PC-9 (cell line): Measurements from ENCODE around the gene TCP11.

Experiments
- EZH2 ChIP-seq: fragments of 200-600 bp; sonication (generic); IDR thresholded peaks from 2 replicates; pipeline ENCODE4 v1.8.0; 2017; ENCODE audit warnings: antibody characterized with exemption, low read depth
- TF ChIP-seq, protein P1 (sequence below): fragments of 200-600 bp; sonication (generic); conservative IDR thresholded peaks from 2 replicates; pipeline ENCODE4 v1.6.1; 2017; ENCODE audit warnings: mixed run types, antibody characterized with exemption, mild to moderate bottlenecking, moderate library complexity

DNA sequence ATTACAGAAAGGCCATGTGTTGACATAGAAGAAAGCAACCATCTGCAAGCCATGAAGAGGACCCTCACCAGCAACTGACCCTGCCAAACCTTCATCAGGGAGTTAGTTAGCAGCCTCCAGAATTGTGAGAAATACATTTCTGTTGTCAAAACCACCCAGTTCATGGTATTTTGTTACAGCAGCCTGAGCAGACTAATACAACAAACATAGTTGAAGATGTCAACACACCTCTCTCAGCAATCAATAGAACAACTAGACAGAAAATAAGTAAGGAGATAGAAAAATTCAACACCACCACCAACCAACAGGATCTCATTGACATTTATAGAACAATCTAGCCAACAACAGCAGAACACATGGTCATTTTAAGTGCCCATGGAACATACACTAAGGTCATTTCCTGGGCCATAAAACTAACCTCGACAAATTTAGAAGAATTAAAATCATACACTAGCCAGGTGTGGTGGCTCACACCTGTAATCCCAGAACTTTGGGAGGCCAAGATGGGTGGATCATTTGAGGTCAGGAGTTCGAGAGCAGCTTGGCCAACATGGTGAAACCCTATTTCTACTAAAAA lies 32.7 kb downstream of the TCP11 start:
- TF ChIP-seq, protein P1, sequence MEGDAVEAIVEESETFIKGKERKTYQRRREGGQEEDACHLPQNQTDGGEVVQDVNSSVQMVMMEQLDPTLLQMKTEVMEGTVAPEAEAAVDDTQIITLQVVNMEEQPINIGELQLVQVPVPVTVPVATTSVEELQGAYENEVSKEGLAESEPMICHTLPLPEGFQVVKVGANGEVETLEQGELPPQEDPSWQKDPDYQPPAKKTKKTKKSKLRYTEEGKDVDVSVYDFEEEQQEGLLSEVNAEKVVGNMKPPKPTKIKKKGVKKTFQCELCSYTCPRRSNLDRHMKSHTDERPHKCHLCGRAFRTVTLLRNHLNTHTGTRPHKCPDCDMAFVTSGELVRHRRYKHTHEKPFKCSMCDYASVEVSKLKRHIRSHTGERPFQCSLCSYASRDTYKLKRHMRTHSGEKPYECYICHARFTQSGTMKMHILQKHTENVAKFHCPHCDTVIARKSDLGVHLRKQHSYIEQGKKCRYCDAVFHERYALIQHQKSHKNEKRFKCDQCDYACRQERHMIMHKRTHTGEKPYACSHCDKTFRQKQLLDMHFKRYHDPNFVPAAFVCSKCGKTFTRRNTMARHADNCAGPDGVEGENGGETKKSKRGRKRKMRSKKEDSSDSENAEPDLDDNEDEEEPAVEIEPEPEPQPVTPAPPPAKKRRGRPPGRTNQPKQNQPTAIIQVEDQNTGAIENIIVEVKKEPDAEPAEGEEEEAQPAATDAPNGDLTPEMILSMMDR: no peak
- no peak for TF ChIP-seq EZH2
